HG03457 (cell line): ENCODE data around the gene RBM47.

Experiments used
- ATAC-seq: cut with Tn5 transposase; IDR thresholded peaks from one replicate; pipeline ENCODE4 v1.9.1; 2021; ENCODE audit warnings: moderate number of reproducible peaks; ENCODE audit not compliant: unreplicated experiment

Gene RBM47

GRCh38 chr4:40502934-40503333 lies 126.7 kb downstream of the RBM47 start:
- no peak for ATAC-seq

GRCh38 chr4:40502220-40502619 lies 127.4 kb downstream of the RBM47 start:
- ATAC-seq: no peak

DNA sequence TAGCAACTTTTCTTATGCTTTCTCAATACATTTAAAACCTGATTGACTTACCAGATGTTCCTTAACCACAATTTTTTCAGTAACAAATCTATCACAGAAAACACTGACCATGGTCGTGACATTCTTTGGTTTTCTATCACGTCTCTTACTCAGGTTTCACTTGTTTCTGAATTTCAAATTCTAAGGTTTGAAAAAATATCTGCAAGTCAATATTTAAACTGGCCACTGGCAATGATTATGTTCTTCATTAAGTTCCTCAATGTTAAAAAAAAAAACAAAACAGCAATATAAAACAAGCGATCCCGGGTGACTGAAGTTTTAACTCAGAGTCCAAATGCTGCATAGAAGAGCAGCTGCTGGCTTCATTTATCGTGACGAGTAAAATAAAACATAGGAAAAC lies 128.9 kb downstream of the RBM47 start:
- ATAC-seq: no peak

DNA sequence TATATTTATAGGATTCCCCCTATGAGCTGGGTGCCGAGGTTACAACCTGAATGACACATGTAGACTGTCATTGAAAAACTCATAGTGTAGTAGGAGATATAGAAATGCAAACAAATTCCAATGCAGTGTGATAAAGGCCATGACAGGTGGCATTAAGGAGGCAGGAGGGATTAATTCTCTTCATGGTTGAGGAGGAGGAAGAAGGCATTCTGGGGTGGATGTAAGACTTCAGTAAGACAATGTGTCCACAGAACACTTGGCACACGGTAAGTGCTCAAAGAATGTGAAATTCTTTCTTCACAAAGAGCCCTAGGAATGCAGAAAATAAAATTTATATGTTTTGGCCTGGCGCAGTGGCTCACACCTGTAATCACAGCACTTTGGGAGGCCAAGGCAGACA lies 136.5 kb downstream of the RBM47 start:
- no peak for ATAC-seq

DNA sequence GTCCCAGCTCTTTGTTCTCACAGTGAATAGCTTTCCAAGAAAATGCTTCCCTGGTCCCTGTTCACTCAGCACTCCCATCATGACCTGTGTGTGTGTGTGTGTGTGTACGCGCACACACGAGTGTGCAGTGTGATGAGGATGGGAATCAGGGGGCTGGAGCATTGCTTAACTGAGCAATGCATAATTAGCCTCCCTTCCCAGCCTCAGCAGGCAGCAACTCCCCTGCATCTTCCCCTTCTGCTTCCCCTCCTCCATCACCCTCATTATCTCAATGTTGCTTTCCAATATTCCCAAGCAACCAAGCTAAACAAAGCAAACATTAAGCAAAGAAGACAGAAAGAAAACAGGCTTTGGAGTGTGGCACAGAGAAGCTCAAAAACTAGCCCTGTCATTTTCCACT lies 137.0 kb downstream of the RBM47 start:
- ATAC-seq: no peak

DNA sequence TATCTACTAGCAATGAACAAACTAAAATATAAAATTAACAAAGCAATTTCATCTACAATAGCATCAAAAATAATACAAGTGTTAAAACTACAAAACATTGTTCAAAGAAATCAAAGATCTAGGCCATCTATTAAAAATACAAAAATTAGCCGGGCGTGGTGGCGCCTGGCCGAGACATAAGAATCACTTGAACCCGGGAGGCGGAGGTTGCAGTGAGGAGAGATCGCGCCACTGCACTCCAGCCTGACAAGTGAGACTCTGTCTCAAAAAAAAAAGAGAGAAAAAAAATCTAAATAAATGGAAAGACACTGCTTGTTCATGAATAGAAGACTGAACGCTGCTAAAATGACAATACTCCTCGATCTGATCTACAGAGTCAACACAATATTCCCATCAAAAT lies 139.2 kb downstream of the RBM47 start:
- ATAC-seq: no peak

DNA sequence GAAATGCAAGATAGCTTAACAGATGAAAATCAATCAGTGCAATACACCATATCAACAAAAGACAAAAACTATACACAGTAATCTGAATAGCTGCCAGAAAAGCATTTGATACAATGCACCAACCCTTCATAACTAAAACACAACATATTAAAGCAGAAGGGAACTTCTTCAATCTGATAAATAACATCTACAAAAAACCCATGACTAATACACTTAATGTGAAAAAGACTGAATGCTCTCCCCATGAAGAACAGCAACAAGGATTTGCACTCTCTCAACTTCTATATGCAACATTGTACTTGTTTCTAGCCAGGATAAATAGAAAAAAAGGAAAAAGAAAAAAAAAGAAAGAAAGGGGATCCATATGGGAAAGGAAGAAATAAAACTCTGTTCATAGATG lies 139.7 kb downstream of the RBM47 start:
- ATAC-seq: no peak

- no peak for ATAC-seq
Observed at GRCh38 chr4:40486534-40486933, 143.1 kb downstream of the RBM47 start.

- ATAC-seq: no peak
Observed at GRCh38 chr4:40484346-40485090, 145.1 kb downstream of the RBM47 start.

GRCh38 chr4:40482985-40483647 lies 146.5 kb downstream of the RBM47 start:
- ATAC-seq: no peak

GRCh38 chr4:40481977-40482376 lies 147.7 kb downstream of the RBM47 start:
- no peak for ATAC-seq

GRCh38 chr4:40480291-40480690 lies 149.4 kb downstream of the RBM47 start:
- no peak for ATAC-seq

GRCh38 chr4:40479378-40479777 lies 150.3 kb downstream of the RBM47 start:
- no peak for ATAC-seq

GRCh38 chr4:40475609-40476008 lies 154.1 kb downstream of the RBM47 start:
- ATAC-seq: no peak

- no peak for ATAC-seq
Observed at GRCh38 chr4:40473578-40474388, 155.9 kb downstream of the RBM47 start.

GRCh38 chr4:40471923-40472322 lies 157.7 kb downstream of the RBM47 start:
- ATAC-seq: no peak

DNA sequence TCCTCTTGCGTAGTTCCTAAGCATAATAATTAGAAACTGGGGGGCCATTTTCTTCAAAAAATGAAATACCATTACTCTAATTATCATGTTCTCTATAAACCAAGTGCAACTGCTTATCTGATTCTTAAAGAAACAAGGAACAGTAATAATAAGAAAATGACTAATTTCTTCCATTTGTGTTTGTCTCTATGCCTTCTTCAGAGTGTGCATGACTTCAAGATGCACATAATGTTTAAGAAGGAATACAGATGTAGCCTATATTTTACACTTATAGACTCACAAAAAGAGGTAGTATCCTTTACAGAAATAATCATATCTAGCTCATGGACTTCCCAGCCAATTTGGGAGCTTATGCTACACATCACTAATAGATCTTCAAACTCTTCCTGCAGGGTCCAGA lies 162.9 kb downstream of the RBM47 start:
- no peak for ATAC-seq

GRCh38 chr4:40462326-40462725 lies 167.3 kb downstream of the RBM47 start:
- ATAC-seq: no peak

- ATAC-seq: no peak
Observed at GRCh38 chr4:40461879-40462278, 167.8 kb downstream of the RBM47 start.

GRCh38 chr4:40461062-40461461 lies 168.6 kb downstream of the RBM47 start:
- no peak for ATAC-seq

GRCh38 chr4:40458683-40459082 lies 171.0 kb downstream of the RBM47 start:
- no peak for ATAC-seq

- ATAC-seq: no peak
Observed at GRCh38 chr4:40458109-40458508, 171.6 kb downstream of the RBM47 start.
